SK-N-MC (cell line): ENCODE data around the gene JUNB.

Experiments
- EZH2 ChIP-seq: fragments of 200-600 bp; sonication (generic); IDR thresholded peaks from one replicate; pipeline ENCODE4 v1.6.1; 2017; ENCODE audit warnings: antibody characterized with exemption
- FOXP2 ChIP-seq: optimal IDR thresholded peaks from 2 replicates; pipeline ENCODE3; 2011; ENCODE audit warnings: mild to moderate bottlenecking, moderate library complexity; ENCODE audit not compliant: insufficient read depth; ENCODE audit errors: extremely low read length, control extremely low read depth
- POLR2AphosphoS5 ChIP-seq: IDR thresholded peaks from 2 replicates; pipeline ENCODE4 v1.6.1; 2012; ENCODE audit warnings: mild to moderate bottlenecking, low read depth, low read length, borderline replicate concordance

- TF ChIP-seq EZH2 (no peak), POLR2AphosphoS5 (no peak), FOXP2 (no peak)
Observed at GRCh38 chr19:12772323-12772722, 19.0 kb upstream of the JUNB start.
